H1 (cell line): Measurements from ENCODE around the gene TAGLN2. TPM values are rescaled to one million over a fixed set of nuclear protein-coding genes. Genes with fewer than 3 reads are reported as not detected.

ENCODE experiments used
- CTCF ChIA-PET: fragments of 300-600 bp; sonication (Branson Sonifier 250); formaldehyde crosslinking; loops from one replicate; lab custom pipeline; 2021; ENCODE audit not compliant: partially characterized antibody; lab: Charles Lee
- POLR2A ChIA-PET: fragments of 300-600 bp; sonication (Branson Sonifier 250); formaldehyde crosslinking; loops from one replicate; lab custom pipeline; 2021; ENCODE audit warnings: inconsistent platforms; ENCODE audit not compliant: partially characterized antibody; lab: Charles Lee
- DNase-seq, 2 experiments: peaks; one replicate each; pipeline versions ENCODE4 v3.0.0 to v3.0.0-alpha.2; 2010 to 2022; ENCODE audit warnings: low spot score in 2 of 2, low read depth in 1 of 2, mixed read lengths in 1 of 2
- FAIRE-seq: peaks from 2 replicates; lab custom pipeline; 2011; peaks lifted over from hg19 to GRCh38; lab: Jason Lieb, UNC
- H2AFZ ChIP-seq: 2 replicates; pipeline ENCODE4 v1.8.1; 2012; ENCODE audit warnings: low read length, inconsistent platforms
- H2AK5ac ChIP-seq: 2 replicates; pipeline ENCODE4 v1.6.1; 2013; ENCODE audit warnings: low read depth, low read length
- H2BK120ac ChIP-seq: replicated peaks from 2 replicates; pipeline ENCODE3; 2013; ENCODE audit warnings: low read depth, low read length, inconsistent platforms
- H2BK12ac ChIP-seq: 2 replicates; pipeline ENCODE4 v1.6.1; 2013; ENCODE audit warnings: low read depth, low read length
- H2BK15ac ChIP-seq: 2 replicates; pipeline ENCODE4 v1.6.1; 2013; ENCODE audit warnings: low read length
- H2BK20ac ChIP-seq: 2 replicates; pipeline ENCODE4 v1.6.1; 2013; ENCODE audit warnings: low read length
- H2BK5ac ChIP-seq: 2 replicates; pipeline ENCODE4 v1.6.1; 2013; ENCODE audit warnings: low read depth, low read length
- H3K14ac ChIP-seq: 2 replicates; pipeline ENCODE4 v1.6.1; 2013; ENCODE audit warnings: inconsistent platforms; ENCODE audit not compliant: insufficient read length
- H3K18ac ChIP-seq: 2 replicates; pipeline ENCODE4 v1.6.1; 2013; ENCODE audit warnings: low read length; ENCODE audit errors: extremely low read depth
- H3K23ac ChIP-seq: 2 replicates; pipeline ENCODE4 v1.6.1; 2013; ENCODE audit warnings: inconsistent platforms; ENCODE audit not compliant: insufficient read length
- H3K23me2 ChIP-seq: 2 replicates; pipeline ENCODE4 v1.6.1; 2013; ENCODE audit warnings: low read depth, low read length
- H3K27ac ChIP-seq: 2 replicates; pipeline ENCODE4 v1.6.1; 2011; ENCODE audit warnings: low read depth, low read length, inconsistent platforms
- H3K27me3 ChIP-seq, 4 experiments: replicated peaks in 1 of 4; 1 replicate in 1 of 4; 2 replicates in 3 of 4; pipeline versions ENCODE4 v1.6.1 to v1.8.1; 2011 to 2013; ENCODE audit warnings: low read length in 3 of 4, mild to moderate bottlenecking in 3 of 4, inconsistent platforms in 2 of 4, mixed read lengths in 2 of 4, moderate library complexity in 1 of 4; ENCODE audit not compliant: control insufficient read depth in 3 of 4, insufficient read depth in 3 of 4; ENCODE audit errors: extremely low read depth in 1 of 4
- H3K36me3 ChIP-seq, 4 experiments: 2 replicates each; pipeline versions ENCODE4 v1.6.1 to v1.8.1; 2011 to 2013; ENCODE audit warnings: mild to moderate bottlenecking in 4 of 4, low read length in 3 of 4, moderate library complexity in 2 of 4, control low read depth in 1 of 4, inconsistent platforms in 1 of 4; ENCODE audit not compliant: insufficient read depth in 4 of 4, control insufficient read depth in 2 of 4
- H3K4ac ChIP-seq: replicated peaks from 2 replicates; pipeline ENCODE3; 2013; ENCODE audit warnings: low read length, low read depth, mixed read lengths, inconsistent platforms; ENCODE audit not compliant: insufficient read length
- H3K4me1 ChIP-seq, 4 experiments: replicated peaks in 1 of 4; 1 replicate in 1 of 4; 2 replicates in 3 of 4; pipeline versions ENCODE4 v1.6.1 to v1.8.1; 2011 to 2013; ENCODE audit warnings: low read length in 3 of 4, inconsistent platforms in 2 of 4, mixed read lengths in 1 of 4; ENCODE audit not compliant: insufficient read depth in 4 of 4, control insufficient read depth in 3 of 4
- H3K4me2 ChIP-seq, 2 experiments: 2 replicates each; pipeline versions ENCODE4 v1.6.1 to v1.8.1; 2011 to 2013; ENCODE audit warnings: low read depth in 2 of 2, low read length in 2 of 2, control low read depth in 1 of 2, inconsistent platforms in 1 of 2, mild to moderate bottlenecking in 1 of 2; ENCODE audit not compliant: insufficient read depth in 1 of 2
- H3K4me3 ChIP-seq, 4 experiments: fragments of 200-600, 300-600 bp in 1 of 4; sonication (generic), shearing (Covaris generic), sonication (Bioruptor Twin) in 1 of 4; 2 replicates each; pipeline versions ENCODE4 v1.5.1 to v1.8.1; 2011 to 2016; ENCODE audit warnings: low read length in 4 of 4, low read depth in 3 of 4, control low read depth in 2 of 4, inconsistent platforms in 2 of 4, mild to moderate bottlenecking in 2 of 4, mixed read lengths in 1 of 4, moderate library complexity in 1 of 4; ENCODE audit not compliant: insufficient read depth in 2 of 4; ENCODE audit errors: extremely low read depth in 1 of 4
- H3K56ac ChIP-seq: replicated peaks from 2 replicates; pipeline ENCODE3; 2013; ENCODE audit warnings: low read depth, mild to moderate bottlenecking, mixed read lengths, low read length, inconsistent platforms; ENCODE audit not compliant: insufficient read length
- H3K79me1 ChIP-seq: 2 replicates; pipeline ENCODE4 v1.6.1; 2013; ENCODE audit warnings: low read depth, low read length, control low read depth
- H3K79me2 ChIP-seq, 2 experiments: 2 replicates each; pipeline versions ENCODE4 v1.6.1 to v1.8.1; 2012 to 2013; ENCODE audit warnings: low read length in 2 of 2, mild to moderate bottlenecking in 2 of 2, inconsistent platforms in 1 of 2; ENCODE audit not compliant: insufficient read depth in 2 of 2, control insufficient read depth in 1 of 2
- H3K9ac ChIP-seq, 4 experiments: replicated peaks in 1 of 4; 1 replicate in 1 of 4; 2 replicates in 3 of 4; pipeline versions ENCODE4 v1.6.1 to v1.8.1; 2011 to 2013; ENCODE audit warnings: low read depth in 3 of 4, low read length in 3 of 4, control low read depth in 2 of 4, mild to moderate bottlenecking in 2 of 4, moderate library complexity in 2 of 4, inconsistent platforms in 1 of 4; ENCODE audit errors: extremely low read depth in 1 of 4
- H3K9me3 ChIP-seq, 2 experiments: 2 replicates each; pipeline versions ENCODE4 v1.6.1 to v1.8.1; 2012 to 2013; ENCODE audit warnings: mild to moderate bottlenecking in 2 of 2, moderate library complexity in 2 of 2, control low read depth in 1 of 2, inconsistent platforms in 1 of 2, low read depth in 1 of 2, low read length in 1 of 2, mixed read lengths in 1 of 2; ENCODE audit not compliant: insufficient read depth in 2 of 2
- H4K20me1 ChIP-seq, 2 experiments: replicated peaks in 1 of 2; 2 replicates each; pipeline versions ENCODE3 to v1.8.1; 2011 to 2013; ENCODE audit warnings: inconsistent platforms in 2 of 2, low read length in 2 of 2, mild to moderate bottlenecking in 1 of 2; ENCODE audit not compliant: insufficient read depth in 2 of 2, control insufficient read depth in 1 of 2
- H4K5ac ChIP-seq: 2 replicates; pipeline ENCODE4 v1.6.1; 2013; ENCODE audit warnings: low read length, low read depth, mixed read lengths, inconsistent platforms; ENCODE audit not compliant: insufficient read length
- H4K8ac ChIP-seq: 2 replicates; pipeline ENCODE4 v1.8.0; 2013; ENCODE audit warnings: mild to moderate bottlenecking, moderate library complexity, low read length, inconsistent platforms; ENCODE audit not compliant: insufficient read depth; ENCODE audit errors: extremely low read depth
- H4K91ac ChIP-seq: replicated peaks from 2 replicates; pipeline ENCODE3; 2013; ENCODE audit warnings: low read length, mixed read lengths, inconsistent platforms; ENCODE audit not compliant: insufficient read length
- ASH2L ChIP-seq: fragments of 200-600, 300-600 bp; sonication (generic); IDR thresholded peaks from one replicate; pipeline ENCODE4 v1.7.1; 2017; ENCODE audit warnings: low read length
- CEBPB ChIP-seq: IDR thresholded peaks from 2 replicates; pipeline ENCODE4 v1.6.1; 2012; ENCODE audit warnings: low read depth, low read length
- CHD1 ChIP-seq: IDR thresholded peaks from 2 replicates; pipeline ENCODE4 v1.6.1; 2012; ENCODE audit warnings: low read depth, low read length, improper control_type of control experiment
- CTCF ChIP-seq, 3 experiments: IDR thresholded peaks; 1 replicate in 2 of 3; 2 replicates in 1 of 3; pipeline versions ENCODE4 v1.5.1 to v1.6.1; 2011; ENCODE audit warnings: low read length in 3 of 3, mild to moderate bottlenecking in 3 of 3, inconsistent platforms in 2 of 3, low read depth in 1 of 3, moderate library complexity in 1 of 3; ENCODE audit not compliant: insufficient read depth in 1 of 3; ENCODE audit errors: control extremely low read depth in 1 of 3
- FOSL1 ChIP-seq: IDR thresholded peaks from 2 replicates; pipeline ENCODE4 v1.6.1; 2011; ENCODE audit warnings: mild to moderate bottlenecking, low read depth, low read length, moderate library complexity; ENCODE audit not compliant: insufficient read depth
- KDM4A ChIP-seq: IDR thresholded peaks from one replicate; pipeline ENCODE4 v1.7.1; 2012; ENCODE audit warnings: low read depth, mild to moderate bottlenecking, moderate library complexity, low read length, inconsistent platforms; ENCODE audit not compliant: severe bottlenecking
- PHF8 ChIP-seq: fragments of 200-600 bp; sonication (generic); conservative IDR thresholded peaks from 2 replicates; pipeline ENCODE4 v1.7.1; 2012; ENCODE audit warnings: low read depth, mild to moderate bottlenecking, inconsistent platforms, low read length, moderate library complexity
- POLR2A ChIP-seq, 2 experiments: IDR thresholded peaks; 1 replicate in 1 of 2; 2 replicates in 1 of 2; pipeline ENCODE4 v1.6.1; 2011; ENCODE audit warnings: low read depth in 2 of 2, low read length in 2 of 2, mild to moderate bottlenecking in 2 of 2; ENCODE audit errors: control extremely low read depth in 1 of 2
- POLR2AphosphoS5 ChIP-seq: IDR thresholded peaks from 2 replicates; pipeline ENCODE4 v1.6.1; 2011; ENCODE audit warnings: low read depth, low read length
- RNF2 ChIP-seq: fragments of 200-900, 300-1000 bp; sonication (generic); IDR thresholded peaks from 2 replicates; pipeline ENCODE4 v1.7.1; 2016; ENCODE audit warnings: borderline replicate concordance, low read depth, mild to moderate bottlenecking, antibody characterized with exemption, low read length; ENCODE audit not compliant: poor library complexity, severe bottlenecking; ENCODE audit errors: missing control alignments
- SRF ChIP-seq: IDR thresholded peaks from 2 replicates; pipeline ENCODE4 v1.6.1; 2011; ENCODE audit warnings: mild to moderate bottlenecking, low read depth, low read length, moderate library complexity
- TEAD4 ChIP-seq: IDR thresholded peaks from 2 replicates; pipeline ENCODE4 v1.6.1; 2012; ENCODE audit warnings: low read depth, low read length, inconsistent platforms, mixed read lengths
- WGBS, 2 experiments: shearing (Covaris generic) in 1 of 2; methylation state at CpG; one replicate each; pipeline versions ENCODE4 v1.1.6 to v1.1.7; 2013 to 2015; ENCODE audit warnings: low lambda C conversion rate in 2 of 2, mixed read lengths in 2 of 2, inconsistent platforms in 1 of 2, low coverage in 1 of 2, missing lambda C conversion rate in 1 of 2; ENCODE audit not compliant: insufficient replicate concordance in 2 of 2, insufficient coverage in 1 of 2, insufficient read length in 1 of 2; ENCODE audit errors: extremely low coverage in 1 of 2, missing lambda C conversion rate in 1 of 2; 5-methylcytosine and 5-hydroxymethylcytosine counted together
- polyA plus RNA-seq, 7 experiments: library from polyadenylated mRNA; depleted of rRNA in 3 of 7; stranded (reverse) in 5 of 7; unstranded in 2 of 7; fragments of >200 nt in 5 of 7; fragments of 200-250 nt in 2 of 7; gene quantifications; 1 replicate in 5 of 7; 2 replicates in 1 of 7; 4 replicates in 1 of 7; pipeline versions ENCODE4 v1.2.1 to v1.2.3, GENCODE V29; 2011 to 2013; ENCODE audit warnings: missing spikeins in 2 of 7, mixed read lengths in 2 of 7
- total RNA-seq: library from RNA; stranded (reverse); fragmentation: NEBNext Ultra II Directional; extraction: Animal tissue kit (Norgen Biotek cat#: 25700); gene quantifications from 2 replicates; pipeline ENCODE4 v1.2.1, GENCODE V29; 2021

The TAGLN2 gene
- total and polyA plus RNA-seq, 2 of the 8 experiments (the other 6 are each of a cell fraction or from before 2014, with no cell fraction given): 93.0 to 114 TPM

- Histone ChIP-seq H3K23me2 (peaks cover 3% of the 10 kb centered on the region; the same call in 1 of the 2 replicates), H3K27me3 (peaks cover 1 to 9% (median 7%) of the 10 kb centered on the region in 4 experiments; a peak in 5 of 7 replicates), H3K9ac (no peak overlapping the region), H3K4me2 (no peak overlapping the region), H3K18ac (no peak overlapping the region), H3K4me1 (peaks cover 6 to 12% (median 7%) of the 10 kb centered on the region in 4 experiments), H2BK120ac (no peak overlapping the region), H2BK20ac (no peak overlapping the region), H3K23ac (no peak overlapping the region), H2BK15ac (no peak overlapping the region), H4K5ac (no peak overlapping the region), H3K4me3 (no peak overlapping the region), H3K14ac (no peak overlapping the region), H2AK5ac (no peak overlapping the region), H4K91ac (no peak overlapping the region), H2BK5ac (no peak overlapping the region), H2BK12ac (no peak overlapping the region), H3K79me1 (no peaks in the 10 kb centered on the region), H3K27ac (no peak overlapping the region), H4K8ac (no peak overlapping the region), H3K56ac (no peak overlapping the region), H3K9me3 (no peaks in the 10 kb centered on the region), H2AFZ (no peak overlapping the region), H4K20me1 (no peaks in the 10 kb centered on the region), H3K4ac (no peak overlapping the region), H3K79me2 (no peaks in the 10 kb centered on the region), H3K36me3 (no peaks in the 10 kb centered on the region)
- 93% methylated on average over 3 of the region's 3 CpGs; no CpG with 5 or more reads in 1 of the 2 experiments for WGBS, 2 experiments
- CTCF ChIA-PET: interaction anchor here (0.6 to 20.8 kb wide), 6 partner anchors 29 to 109 kb away, joined by 3 to 645 read pairs (median 3); partner anchors contain the start of genes FCRL6 and SLAMF8
- DNase-seq (no peak), FAIRE-seq (no peak)
- POLR2A ChIA-PET: no interaction called here
- no peak for TF ChIP-seq POLR2AphosphoS5
- TF ChIP-seq RNF2: no peak
- no peak for TF ChIP-seq POLR2A (IDR thresholded peaks at IDR 0.05; ENCODE audit: control extremely low read depth in 1 of 2, low read depth in 2 of 2, low read length in 2 of 2)
- no peak for TF ChIP-seq ASH2L
- no peak for TF ChIP-seq TEAD4
- no peak for TF ChIP-seq CTCF (IDR thresholded peaks at IDR 0.05; ENCODE audit: control extremely low read depth in 1 of 3, insufficient read depth in 1 of 3, low read depth in 1 of 3, low read length in 3 of 3)
- no peak for TF ChIP-seq SRF
- TF ChIP-seq CHD1: no peak
- no peak for TF ChIP-seq KDM4A
- TF ChIP-seq PHF8: no peak
- TF ChIP-seq CEBPB: no peak
- no peak for TF ChIP-seq FOSL1
Measured at GRCh38 chr1:159897962-159898361, 27.3 kb downstream of the TAGLN2 start.
